CD4-positive, alpha-beta T cell treated with Interleukin-12 subunit alpha and Interleukin-12 subunit beta, for 1 hour (primary cell): ENCODE measurements around the gene CHAT.
"Not testable (repeated sequence)": the region's sequence is repeated elsewhere in the genome, so short reads cannot be mapped to it uniquely, and the experiment has no call there.

Experiments
- DNase-seq: peaks from one replicate; pipeline ENCODE4 v3.0.0-alpha.2; 2020

The CHAT gene

GRCh38 chr10:49654036-49654693 is 40.3 kb downstream of the CHAT start:
- no peak for DNase-seq

GRCh38 chr10:49655099-49655498 is 41.3 kb downstream of the CHAT start:
- no peak for DNase-seq

- DNase-seq: no peak
These were observed 43.1 kb downstream of the CHAT start for GRCh38 chr10:49656845-49657493.

- DNase-seq: no peak
These were observed 43.8 kb downstream of the CHAT start for GRCh38 chr10:49657606-49658005.

GRCh38 chr10:49661140-49661856 is 47.5 kb downstream of the CHAT start:
- DNase-seq: no peak

GRCh38 chr10:49662169-49662830 is 48.5 kb downstream of the CHAT start:
- no peak for DNase-seq

- no peak for DNase-seq
These were observed 49.8 kb downstream of the CHAT start for GRCh38 chr10:49663596-49663995.

GRCh38 chr10:49664006-49664841 is 50.4 kb downstream of the CHAT start:
- no peak for DNase-seq

- DNase-seq: no peak
These were observed 51.1 kb downstream of the CHAT start for GRCh38 chr10:49664842-49665355.

GRCh38 chr10:49666054-49666615 is 52.3 kb downstream of the CHAT start:
- DNase-seq: no peak

- DNase-seq: no peak
These were observed 52.8 kb downstream of the CHAT start for GRCh38 chr10:49666685-49667084.

- DNase-seq: no peak
These were observed 54.2 kb downstream of the CHAT start for GRCh38 chr10:49667991-49668390.

- DNase-seq: no peak
These were observed 54.8 kb downstream of the CHAT start for GRCh38 chr10:49668684-49669083.

GRCh38 chr10:49678827-49679479 is 65.1 kb downstream of the CHAT start:
- DNase-seq: no peak

- no peak for DNase-seq
These were observed 65.7 kb downstream of the CHAT start, which contains the start of gene C10orf53 for GRCh38 chr10:49679480-49679893. Gene C10orf53, plus strand, starts transcription at chr10:49679651. Its CDS starts 47 bp downstream, at chr10:49679698.

GRCh38 chr10:49682449-49682848 is 68.6 kb downstream of the CHAT start:
- DNase-seq: not testable (repeated sequence)

- no peak for DNase-seq
These were observed 69.0 kb downstream of the CHAT start for GRCh38 chr10:49682879-49683278.

GRCh38 chr10:49686651-49687050 is 72.8 kb downstream of the CHAT start:
- DNase-seq: no peak

- no peak for DNase-seq
These were observed 74.5 kb downstream of the CHAT start for GRCh38 chr10:49688261-49688846.

GRCh38 chr10:49688920-49689319 is 75.1 kb downstream of the CHAT start:
- no peak for DNase-seq
